ENCODE results near the gene AGPAT4.

Gene AGPAT4

DNA sequence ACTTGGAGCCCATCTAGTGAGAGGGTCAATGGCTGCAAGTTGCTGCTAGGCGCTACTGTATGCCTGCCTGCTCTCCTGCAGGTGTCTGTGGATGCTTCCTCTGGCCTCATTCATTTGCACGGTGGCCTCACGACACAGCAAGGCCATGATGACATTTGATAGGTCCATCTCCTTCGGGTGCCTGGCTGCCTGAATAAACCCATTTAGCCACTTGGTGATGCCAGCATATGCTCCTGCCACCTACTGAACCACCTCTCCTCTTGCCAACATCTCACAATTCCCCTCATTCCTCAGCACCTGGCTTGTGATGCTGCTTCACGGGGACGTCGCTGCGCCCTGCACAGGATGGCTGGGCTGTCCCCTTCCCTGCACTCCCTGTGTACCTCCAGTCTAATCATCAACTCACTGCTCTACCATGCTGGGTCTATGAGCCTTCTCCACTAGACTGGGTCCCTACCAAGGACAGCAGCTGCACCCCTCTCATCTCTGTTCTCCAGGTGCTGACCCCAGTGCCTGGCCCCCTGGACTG, 51.1 kb downstream of the AGPAT4 start:
- no peak for TF ChIP-seq POLR2A (IDR thresholded peaks at IDR 0.05; ENCODE audit: low read depth, low read length)
- no peak for FAIRE-seq
- DNase-seq (ENCODE audit: insufficient read length, low spot score), result no peak

DNA sequence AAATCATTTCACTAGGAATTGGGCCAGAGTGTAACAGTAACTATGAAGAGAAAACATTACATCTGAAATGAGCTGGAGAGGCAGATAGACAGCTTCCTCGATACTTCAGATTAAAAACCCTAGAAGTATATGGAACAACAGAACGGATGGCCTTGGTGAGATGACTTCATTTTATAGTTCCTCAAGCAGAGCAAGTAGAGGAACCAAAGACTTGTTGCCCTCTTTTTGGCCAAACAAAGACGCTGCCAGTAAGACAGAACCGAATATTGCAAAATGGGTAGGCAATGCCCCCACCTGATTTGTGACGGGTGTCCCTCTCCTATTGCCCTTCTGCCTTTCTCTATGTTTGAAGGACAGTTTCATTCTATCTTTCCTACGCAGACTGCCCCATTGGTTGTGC, 53.5 kb downstream of the AGPAT4 start:
- no peak for DNase-seq (ENCODE audit: insufficient read length, low spot score)
- no peak for TF ChIP-seq POLR2A (IDR thresholded peaks at IDR 0.05; ENCODE audit: low read depth, low read length)
- no peak for FAIRE-seq

DNA sequence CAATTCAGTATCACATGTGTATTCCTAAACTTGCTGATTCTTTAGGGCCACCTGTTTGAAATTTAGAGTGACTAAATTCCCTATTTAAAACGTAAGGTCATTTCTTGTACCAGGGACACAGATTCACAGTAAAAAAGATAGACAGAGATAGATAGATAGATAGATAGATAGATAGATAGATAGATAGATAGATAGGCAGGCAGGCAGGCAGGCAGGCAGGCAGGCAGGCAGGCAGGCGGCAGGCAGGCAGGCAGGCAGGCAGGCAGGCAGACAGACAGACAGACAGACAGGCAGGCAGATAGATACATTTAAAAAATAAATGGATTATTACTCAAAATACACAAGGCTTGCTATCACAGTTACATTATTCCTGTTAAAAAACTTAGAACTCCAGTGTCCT, 54.2 kb downstream of the AGPAT4 start:
- DNase-seq (ENCODE audit: insufficient read length, low spot score) (no peak), FAIRE-seq (no peak)
- no peak for TF ChIP-seq POLR2A (IDR thresholded peaks at IDR 0.05; ENCODE audit: low read depth, low read length)

DNA sequence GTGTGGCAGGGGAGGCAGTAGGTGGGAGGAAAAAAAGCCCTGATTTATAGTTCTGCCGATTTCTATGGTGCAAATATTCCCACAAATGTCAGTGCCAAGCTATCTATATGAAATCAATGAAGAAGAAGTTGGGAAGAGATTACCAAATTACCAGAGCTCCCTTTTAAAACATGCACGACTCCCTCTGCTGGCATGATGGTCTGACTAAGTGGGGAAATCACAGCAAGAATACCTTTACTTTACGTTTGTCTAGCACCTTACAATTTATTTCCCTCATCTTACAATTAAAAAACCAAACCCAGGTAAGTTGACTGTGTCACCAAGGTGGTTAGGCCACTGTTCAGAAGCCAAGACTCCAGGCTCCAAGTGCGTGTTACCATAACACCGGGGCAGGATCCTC, 55.6 kb downstream of the AGPAT4 start:
- no peak for TF ChIP-seq POLR2A (IDR thresholded peaks at IDR 0.05; ENCODE audit: low read depth, low read length)
- FAIRE-seq, result no peak

GRCh38 chr6:161217628-161218027, 56.2 kb downstream of the AGPAT4 start:
- no peak for TF ChIP-seq POLR2A (IDR thresholded peaks at IDR 0.05; ENCODE audit: low read depth, low read length)
- DNase-seq (ENCODE audit: insufficient read length, low spot score), result no peak
- no peak for FAIRE-seq

More for the DNA sequence above, 55.6 kb downstream of the AGPAT4 start:
- DNase-seq (ENCODE audit: insufficient read length, low spot score), result no peak

DNA sequence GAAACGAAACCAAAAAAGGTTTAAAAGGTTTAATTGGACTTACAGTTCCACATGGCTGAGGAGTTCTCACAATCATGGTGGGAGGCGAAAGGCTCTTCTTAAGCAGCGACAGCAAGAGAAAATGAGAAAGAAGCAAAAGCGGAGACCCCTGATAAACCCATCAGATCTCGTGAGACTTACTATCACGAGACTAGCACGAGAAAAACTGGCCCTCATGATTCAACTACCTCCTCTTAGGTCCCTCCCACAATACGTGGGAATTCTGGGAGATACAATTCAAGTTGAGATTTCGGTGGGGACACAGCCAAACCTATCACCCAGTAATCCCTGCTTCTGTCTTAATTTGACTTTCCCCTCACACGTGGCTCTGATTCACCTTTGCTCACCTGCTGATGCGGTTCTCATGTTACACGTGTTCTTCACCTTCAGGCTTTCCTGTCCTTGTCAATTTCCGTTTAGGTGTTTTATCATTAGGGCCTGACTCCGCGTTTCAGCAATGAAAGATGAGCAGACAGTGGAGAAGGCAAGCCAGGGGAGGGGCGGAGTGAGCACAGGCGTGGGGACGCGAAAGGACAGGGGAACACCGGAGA, 57.1 kb downstream of the AGPAT4 start:
- FAIRE-seq (no peak), DNase-seq (ENCODE audit: insufficient read length, low spot score) (no peak)
- no peak for TF ChIP-seq POLR2A (IDR thresholded peaks at IDR 0.05; ENCODE audit: low read depth, low read length)

DNA sequence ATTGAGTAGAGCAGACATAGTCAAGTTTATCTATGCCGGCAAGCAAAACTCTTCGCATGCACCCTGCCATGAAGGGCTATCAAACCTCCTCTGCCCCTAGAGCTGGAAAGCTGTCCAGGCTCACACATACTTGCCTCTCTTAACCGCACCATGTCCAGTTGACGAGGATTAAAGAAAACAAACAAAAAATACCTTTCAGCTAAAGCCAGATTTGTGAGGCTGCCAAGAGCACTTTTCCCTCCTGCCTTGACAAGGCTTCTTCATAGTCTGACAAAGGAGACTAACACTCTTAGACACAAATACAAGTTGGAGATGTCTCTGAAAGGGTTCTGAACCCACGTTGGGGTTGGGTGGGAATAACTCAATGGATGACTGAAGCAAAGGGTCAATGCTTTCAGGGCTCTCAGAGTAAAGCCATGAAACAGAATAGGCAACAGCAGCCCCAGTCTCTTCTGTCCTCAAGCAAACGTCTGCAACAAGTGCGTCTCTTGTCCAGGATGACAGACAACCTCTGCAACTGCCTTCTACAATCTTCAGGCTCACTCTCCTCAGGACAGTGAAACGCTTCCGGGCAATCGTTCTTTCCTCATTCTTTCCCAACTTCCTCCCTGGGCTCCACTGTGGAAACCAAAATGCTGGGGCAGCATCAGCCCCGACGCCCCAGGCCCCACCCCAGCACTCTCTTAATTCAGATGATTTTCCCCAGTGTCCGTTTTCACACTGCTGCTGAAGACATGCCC, 57.8 kb downstream of the AGPAT4 start:
- no peak for DNase-seq (ENCODE audit: insufficient read length, low spot score)
- no peak for FAIRE-seq
- TF ChIP-seq POLR2A (IDR thresholded peaks at IDR 0.05; ENCODE audit: low read depth, low read length), result no peak

DNA sequence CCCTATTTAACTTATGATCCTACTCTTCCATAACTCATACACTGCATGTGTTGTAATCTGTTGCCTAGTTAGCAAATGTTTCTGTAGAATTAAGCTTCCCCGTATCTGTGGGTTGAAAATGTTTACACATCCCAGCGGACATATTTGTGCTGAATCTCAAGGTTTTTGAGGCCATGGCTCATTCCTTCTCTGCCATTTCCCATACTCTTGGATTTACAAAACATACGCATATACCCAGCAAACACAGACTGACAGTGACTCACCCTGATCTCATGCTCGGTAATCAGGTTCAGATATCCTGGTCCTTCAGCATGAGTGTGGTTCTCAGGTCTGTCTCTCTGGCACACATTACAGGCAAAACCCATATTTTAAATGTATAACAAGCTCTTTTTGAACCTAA, 58.7 kb downstream of the AGPAT4 start:
- FAIRE-seq (peak; percentile 84), DNase-seq (ENCODE audit: insufficient read length, low spot score) (peak; percentile 24)
- no peak for TF ChIP-seq POLR2A (IDR thresholded peaks at IDR 0.05; ENCODE audit: low read depth, low read length)

- TF ChIP-seq POLR2A (IDR thresholded peaks at IDR 0.05; ENCODE audit: low read depth, low read length), result no peak
- no peak for FAIRE-seq
These were observed 59.1 kb downstream of the AGPAT4 start for GRCh38 chr6:161214722-161215121.

DNA sequence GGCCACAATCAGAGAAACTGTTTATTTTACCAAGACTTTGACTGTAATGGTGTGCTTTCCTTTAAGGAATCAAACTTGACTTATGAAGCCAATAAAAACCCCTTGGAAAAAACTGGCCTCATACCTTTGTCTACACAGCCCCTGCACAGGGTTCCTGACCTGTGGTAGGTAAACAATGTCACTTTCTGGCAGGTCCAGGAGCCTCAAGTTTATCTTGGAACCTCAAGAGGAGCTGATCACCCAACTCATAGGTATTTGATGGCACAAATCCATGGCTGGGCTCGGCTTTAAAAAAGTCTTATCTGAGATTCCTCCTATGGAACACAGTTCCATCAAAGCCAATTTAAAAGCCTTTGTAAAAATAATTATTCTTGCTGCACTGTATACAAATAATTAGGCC, 61.0 kb downstream of the AGPAT4 start:
- FAIRE-seq, result no peak
- no peak for DNase-seq (ENCODE audit: insufficient read length, low spot score)
- TF ChIP-seq POLR2A (IDR thresholded peaks at IDR 0.05; ENCODE audit: low read depth, low read length), result no peak

More at GRCh38 chr6:161214722-161215121, 59.1 kb downstream of the AGPAT4 start:
- DNase-seq (ENCODE audit: insufficient read length, low spot score), result no peak

DNA sequence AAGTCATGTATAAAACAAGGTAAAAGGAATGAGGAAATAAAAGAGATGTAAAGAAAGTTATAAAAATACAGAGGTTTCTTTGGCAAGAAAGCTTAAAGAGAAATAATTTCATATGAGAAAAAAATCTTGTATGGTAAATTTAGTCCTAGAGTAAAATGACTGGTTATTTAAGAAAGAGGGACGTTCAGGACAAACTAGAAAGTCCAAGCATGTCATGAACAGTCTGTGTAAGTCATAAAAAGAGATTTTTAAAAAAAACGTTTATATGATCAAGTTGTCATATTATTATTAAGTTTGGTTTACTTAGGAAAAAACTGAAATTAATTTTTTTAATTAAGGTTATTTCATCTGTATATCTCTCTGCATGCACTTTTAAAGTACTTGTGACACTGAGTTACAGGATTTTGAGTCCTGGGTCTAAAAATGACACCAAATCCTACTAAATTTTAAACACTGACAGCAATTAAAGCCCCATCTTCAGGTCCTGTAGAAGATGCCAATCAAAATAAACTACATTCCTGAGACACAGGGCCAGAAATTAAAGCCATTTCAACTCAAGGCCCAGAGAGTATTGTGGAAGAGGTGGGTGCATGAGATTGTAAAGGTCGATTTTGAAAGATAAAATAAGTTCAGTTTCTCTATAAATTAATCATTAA, 62.4 kb downstream of the AGPAT4 start:
- FAIRE-seq (no peak), DNase-seq (ENCODE audit: insufficient read length, low spot score) (no peak)
- no peak for TF ChIP-seq POLR2A (IDR thresholded peaks at IDR 0.05; ENCODE audit: low read depth, low read length)

GRCh38 chr6:161210857-161211256, 63.0 kb downstream of the AGPAT4 start:
- DNase-seq (ENCODE audit: insufficient read length, low spot score) (no peak), FAIRE-seq (no peak)
- TF ChIP-seq POLR2A (IDR thresholded peaks at IDR 0.05; ENCODE audit: low read depth, low read length), result no peak

DNA sequence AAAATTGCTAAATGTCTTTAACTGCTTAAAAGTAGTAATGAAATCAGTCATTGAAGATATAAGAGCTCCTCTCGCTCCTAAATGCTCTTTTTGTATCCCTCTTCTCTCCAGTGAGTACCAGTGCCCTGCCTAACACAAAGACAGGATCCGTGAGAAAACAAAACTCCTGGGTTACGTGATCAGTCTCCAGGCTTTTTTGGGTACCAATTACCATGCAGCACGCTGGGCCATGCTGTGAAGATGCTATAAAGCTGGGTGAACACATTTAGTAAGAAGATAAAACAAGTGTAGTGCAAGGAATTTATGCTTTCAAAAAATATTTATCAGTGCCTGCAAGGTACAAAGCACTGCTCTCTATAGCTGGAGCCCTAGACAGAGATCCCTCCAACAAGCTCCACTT, 66.7 kb downstream of the AGPAT4 start:
- no peak for TF ChIP-seq POLR2A (IDR thresholded peaks at IDR 0.05; ENCODE audit: low read depth, low read length)
- FAIRE-seq, result no peak
- DNase-seq (ENCODE audit: insufficient read length, low spot score), result no peak

DNA sequence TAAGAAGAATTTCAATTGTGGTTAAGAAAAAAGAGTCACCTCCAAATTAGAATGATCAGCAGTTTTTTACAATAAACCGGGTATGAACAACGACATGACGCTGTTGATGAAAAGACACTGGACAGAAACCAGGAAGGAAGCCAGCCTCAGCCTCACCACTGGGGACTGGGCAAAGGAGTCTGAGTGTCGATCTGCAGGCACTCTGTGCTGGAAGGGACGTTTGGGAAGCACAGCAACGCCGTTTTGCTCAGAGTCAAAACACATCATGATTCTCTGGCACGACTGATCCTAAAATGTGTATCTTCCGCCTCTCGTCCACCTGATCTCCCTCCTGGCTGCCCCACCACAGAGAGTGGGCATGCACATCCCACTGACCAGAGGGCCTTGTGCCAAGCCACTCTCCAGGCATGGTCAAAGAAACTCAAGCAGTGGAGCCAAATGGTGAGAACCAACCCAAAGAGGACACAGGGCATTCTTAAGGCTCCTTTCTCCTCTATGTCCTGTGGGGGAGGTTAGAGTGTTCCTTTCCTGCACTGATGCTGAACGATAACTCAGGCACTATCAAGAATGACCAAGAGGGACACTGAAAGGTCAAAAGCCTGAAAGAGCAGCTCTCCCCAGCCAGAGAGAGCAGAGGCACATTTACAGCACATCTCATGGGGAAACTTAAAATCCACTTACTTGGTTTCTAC, 68.8 kb downstream of the AGPAT4 start:
- no peak for FAIRE-seq
- no peak for TF ChIP-seq POLR2A (IDR thresholded peaks at IDR 0.05; ENCODE audit: low read depth, low read length)
- no peak for DNase-seq (ENCODE audit: insufficient read length, low spot score)

All from H54 (cell line).